DOHH2 (cell line): ENCODE measurements around the gene ZBED1.

Experiments used
- H3F3A ChIP-seq: fragments of 200-600 bp; sonication (generic), shearing (Covaris generic); 2 replicates; pipeline ENCODE4 v1.6.0; 2016; ENCODE audit warnings: antibody characterized with exemption, mild to moderate bottlenecking; ENCODE audit not compliant: control insufficient read depth, insufficient read depth
- H3K27ac ChIP-seq: fragments of 200-600 bp; sonication (generic); 2 replicates; pipeline ENCODE4 v1.5.1; 2014; ENCODE audit warnings: low read depth, mild to moderate bottlenecking, low read length, moderate library complexity
- H3K27me3 ChIP-seq: fragments of 200-600 bp; sonication (generic); 2 replicates; pipeline ENCODE4 v1.6.1; 2014; ENCODE audit warnings: mild to moderate bottlenecking, low read length, mixed read lengths; ENCODE audit not compliant: control insufficient read depth
- H3K36me3 ChIP-seq: fragments of 200-600 bp; sonication (generic); 2 replicates; pipeline ENCODE4 v1.6.1; 2014; ENCODE audit warnings: mild to moderate bottlenecking, low read length, moderate library complexity, mixed read lengths; ENCODE audit not compliant: control insufficient read depth
- H3K4me1 ChIP-seq: fragments of 200-600 bp; sonication (generic); 2 replicates; pipeline ENCODE4 v1.6.1; 2014; ENCODE audit warnings: mild to moderate bottlenecking, low read length, mixed read lengths; ENCODE audit not compliant: control insufficient read depth
- H3K4me2 ChIP-seq: fragments of 200-600 bp; sonication (generic); 2 replicates; pipeline ENCODE4 v1.6.0; 2014; ENCODE audit warnings: mild to moderate bottlenecking, low read length, moderate library complexity
- H3K4me3 ChIP-seq: fragments of 200-600 bp; sonication (generic); 2 replicates; pipeline ENCODE4 v1.5.1; 2014; ENCODE audit warnings: mild to moderate bottlenecking, low read length, mixed read lengths
- H3K79me2 ChIP-seq: fragments of 200-600 bp; sonication (generic); 2 replicates; pipeline ENCODE4 v1.6.1; 2014; ENCODE audit warnings: mild to moderate bottlenecking, low read length, mixed read lengths; ENCODE audit not compliant: control insufficient read depth
- H3K9me2 ChIP-seq: fragments of 200-600 bp; sonication (generic); replicated peaks from 2 replicates; pipeline ENCODE4 v1.6.1; 2014; ENCODE audit warnings: mild to moderate bottlenecking, low read length, mixed read lengths; ENCODE audit not compliant: control insufficient read depth
- H3K9me3 ChIP-seq: fragments of 200-600 bp; sonication (generic); 2 replicates; pipeline ENCODE4 v1.6.1; 2014; ENCODE audit warnings: antibody characterized with exemption, low read length, mixed read lengths; ENCODE audit not compliant: control insufficient read depth, insufficient read depth
- H4K20me1 ChIP-seq: fragments of 200-600 bp; sonication (generic); 2 replicates; pipeline ENCODE4 v1.6.0; 2014; ENCODE audit warnings: low read depth, mild to moderate bottlenecking, antibody characterized with exemption, low read length, moderate library complexity; ENCODE audit not compliant: control insufficient read depth, insufficient read depth
- CTCF ChIP-seq: fragments of 200-600 bp; sonication (generic); IDR thresholded peaks from one replicate; pipeline ENCODE4 v1.5.1; 2014; ENCODE audit warnings: antibody characterized with exemption, mild to moderate bottlenecking, low read depth, low read length; ENCODE audit not compliant: poor library complexity, severe bottlenecking
- EZH2phosphoT487 ChIP-seq: fragments of 200-600 bp; sonication (generic); IDR thresholded peaks from 2 replicates; pipeline ENCODE4 v1.6.1; 2017; ENCODE audit warnings: borderline replicate concordance, mild to moderate bottlenecking, antibody characterized with exemption, low read length, moderate library complexity, mixed read lengths

Gene ZBED1

DNA sequence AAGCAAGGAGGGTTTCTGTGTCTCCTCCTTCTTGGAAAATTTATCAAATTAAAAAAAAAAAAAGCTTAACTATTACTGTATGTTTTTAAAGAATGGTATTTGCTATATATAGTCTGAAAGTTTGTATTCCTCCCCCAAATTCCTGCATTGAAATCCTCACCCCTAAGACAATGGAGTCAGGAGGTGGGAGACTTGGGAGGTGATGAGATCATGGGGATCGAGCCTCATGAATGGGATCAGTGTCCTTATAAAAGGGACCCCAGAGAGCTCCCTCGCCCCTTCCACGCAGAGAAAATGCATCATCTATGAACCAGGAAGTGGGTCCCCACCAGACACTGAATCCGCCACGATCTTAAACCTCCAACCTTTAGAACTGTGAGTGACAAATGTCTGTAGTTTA lies 50.1 kb downstream of the ZBED1 start:
- H3K79me2 ChIP-seq, result peaks cover 45% of the 10 kb centered on the region
- no peak overlapping the region for H3K27ac ChIP-seq
- H3K36me3 ChIP-seq, result peaks cover 10% of the 10 kb centered on the region; the same call in 1 of the 2 replicates
- no peaks in the 10 kb centered on the region for H3K9me3 ChIP-seq
- no peak for TF ChIP-seq EZH2phosphoT487
- H3K4me2 ChIP-seq, result peak overlapping the region; percentile 26
- H3F3A ChIP-seq, result no peaks in the 10 kb centered on the region
- no peaks in the 10 kb centered on the region for H3K27me3 ChIP-seq
- H3K9me2 ChIP-seq, result no peaks in the 10 kb centered on the region
- no peak overlapping the region for H3K4me3 ChIP-seq
- no peaks in the 10 kb centered on the region for H4K20me1 ChIP-seq
- H3K4me1 ChIP-seq, result peaks cover 27% of the 10 kb centered on the region

DNA sequence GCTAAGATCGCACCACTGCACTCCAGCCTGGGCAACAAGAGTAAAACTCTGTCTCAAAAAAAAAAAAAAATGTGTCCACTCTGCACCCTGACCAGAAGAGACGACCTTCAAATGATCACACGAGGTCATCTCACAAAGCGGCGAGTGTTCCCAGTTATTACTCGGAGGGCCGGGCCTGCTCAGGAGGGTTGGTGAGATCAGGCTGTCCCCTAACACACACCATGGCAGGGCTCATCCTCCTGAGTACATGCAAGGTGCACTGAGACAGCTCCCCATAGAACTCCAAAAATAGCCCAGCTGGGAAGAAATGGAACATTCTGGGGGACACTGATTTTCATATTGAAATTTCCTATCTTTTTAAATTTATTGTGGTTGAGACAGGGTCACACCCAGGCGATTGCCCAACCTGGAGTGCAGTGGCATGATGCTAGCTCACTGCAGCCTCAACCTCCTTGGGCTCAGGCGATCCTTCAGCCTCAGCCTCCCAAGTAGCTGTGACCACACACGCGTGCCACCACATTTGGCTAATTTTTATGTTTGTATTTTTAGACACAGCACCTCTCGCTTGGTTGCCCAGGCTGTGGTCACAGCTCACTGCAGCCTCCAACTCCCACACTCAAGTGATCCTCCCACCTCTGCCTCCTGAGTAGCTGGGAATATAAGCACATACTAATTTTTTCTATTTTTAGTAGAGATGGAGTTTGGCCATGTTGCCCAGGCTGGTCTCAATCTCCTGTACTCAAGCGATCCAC lies 51.5 kb downstream of the ZBED1 start:
- Histone ChIP-seq H3K4me1 (peaks cover 27% of the 10 kb centered on the region), H3K27me3 (no peaks in the 10 kb centered on the region), H3F3A (no peaks in the 10 kb centered on the region), H4K20me1 (no peaks in the 10 kb centered on the region), H3K36me3 (peaks cover 10% of the 10 kb centered on the region; the same call in 1 of the 2 replicates), H3K9me2 (no peaks in the 10 kb centered on the region), H3K4me2 (peak overlapping the region; percentile 52), H3K27ac (peak overlapping the region; percentile 34; the same call in 1 of the 2 replicates), H3K9me3 (no peaks in the 10 kb centered on the region), H3K79me2 (peaks cover 46% of the 10 kb centered on the region), H3K4me3 (peak overlapping the region; percentile 24; the same call in 1 of the 2 replicates)
- TF ChIP-seq CTCF (no peak), EZH2phosphoT487 (no peak)

DNA sequence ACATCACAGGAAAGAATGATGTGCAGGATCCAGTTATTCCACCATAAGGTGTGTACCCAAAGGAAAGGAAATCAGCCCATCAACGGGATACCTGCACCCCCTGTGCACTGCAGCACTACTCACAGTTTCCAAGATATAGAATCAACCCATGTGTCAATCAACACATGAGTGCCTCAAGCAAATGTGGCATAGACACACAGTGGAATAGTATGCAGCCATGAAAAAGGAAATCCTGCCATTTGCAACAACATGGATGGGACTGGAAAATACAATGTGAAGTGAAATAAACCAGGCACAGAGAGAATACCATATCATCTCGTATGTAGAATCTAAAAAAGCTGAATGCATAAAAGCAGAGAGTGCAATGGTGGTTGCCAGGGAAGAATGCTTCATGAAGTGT lies 53.3 kb downstream of the ZBED1 start:
- H3K4me3 ChIP-seq, result no peak overlapping the region
- H3K4me2 ChIP-seq, result no peak overlapping the region
- no peaks in the 10 kb centered on the region for H4K20me1 ChIP-seq
- TF ChIP-seq CTCF, result no peak
- H3F3A ChIP-seq, result no peaks in the 10 kb centered on the region
- H3K4me1 ChIP-seq, result peaks cover 27% of the 10 kb centered on the region
- no peaks in the 10 kb centered on the region for H3K9me3 ChIP-seq
- no peaks in the 10 kb centered on the region for H3K27me3 ChIP-seq
- peaks cover 6% of the 10 kb centered on the region; the same call in 1 of the 2 replicates for H3K36me3 ChIP-seq
- H3K27ac ChIP-seq, result no peak overlapping the region
- H3K79me2 ChIP-seq, result peaks cover 44% of the 10 kb centered on the region
- H3K9me2 ChIP-seq, result no peaks in the 10 kb centered on the region

DNA sequence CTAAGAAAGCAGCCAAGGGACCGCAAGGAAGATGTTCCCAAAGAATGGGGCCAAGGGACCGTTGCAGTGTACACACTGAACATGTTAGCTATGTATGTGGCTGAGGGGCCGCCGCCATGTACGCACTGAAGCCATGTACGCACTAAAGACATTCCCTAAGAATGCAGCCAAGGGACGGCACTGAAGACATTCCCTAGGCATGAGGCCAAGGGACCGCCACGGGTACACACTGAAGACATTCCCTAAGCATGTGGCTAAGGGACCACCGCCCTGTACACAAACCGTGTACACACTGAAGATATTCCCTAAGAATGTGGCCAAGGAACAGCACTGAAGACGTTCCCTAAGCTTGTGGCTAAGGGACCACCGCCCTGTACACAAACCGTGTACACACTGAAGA lies 54.0 kb downstream of the ZBED1 start:
- no peaks in the 10 kb centered on the region for H3K9me2 ChIP-seq
- no peaks in the 10 kb centered on the region for H3K27me3 ChIP-seq
- TF ChIP-seq CTCF (no peak), EZH2phosphoT487 (no peak)
- H3K27ac ChIP-seq, result no peak overlapping the region
- H3K4me1 ChIP-seq, result peaks cover 27% of the 10 kb centered on the region
- H3F3A ChIP-seq, result no peaks in the 10 kb centered on the region
- H4K20me1 ChIP-seq, result no peaks in the 10 kb centered on the region
- peaks cover 38% of the 10 kb centered on the region for H3K79me2 ChIP-seq
- peaks cover 4% of the 10 kb centered on the region; the same call in 1 of the 2 replicates for H3K36me3 ChIP-seq
- H3K4me2 ChIP-seq, result no peak overlapping the region
- no peaks in the 10 kb centered on the region for H3K9me3 ChIP-seq
- no peak overlapping the region for H3K4me3 ChIP-seq
